IPS-15b (cell line): ENCODE data around the gene CRYBB3.
A peak's percentile ranks its signal among the peaks of the same experiment; 100 is the strongest.
"Not testable (repeated sequence)": the region's sequence is repeated elsewhere in the genome, so short reads cannot be mapped to it uniquely, and the experiment has no call there.

Experiments used
- H3K27me3 ChIP-seq: one replicate; pipeline ENCODE4 v1.6.1; 2013; ENCODE audit warnings: low read length; ENCODE audit not compliant: control insufficient read depth, insufficient read depth
- H3K36me3 ChIP-seq: one replicate; pipeline ENCODE4 v1.6.1; 2013; ENCODE audit warnings: low read length; ENCODE audit not compliant: control insufficient read depth, insufficient read depth
- H3K4me1 ChIP-seq: one replicate; pipeline ENCODE4 v1.6.1; 2013; ENCODE audit warnings: mild to moderate bottlenecking, low read length; ENCODE audit not compliant: control insufficient read depth, insufficient read depth
- H3K4me3 ChIP-seq: one replicate; pipeline ENCODE4 v1.5.1; 2013; ENCODE audit warnings: low read depth, low read length
- H3K9ac ChIP-seq: one replicate; pipeline ENCODE4 v1.6.1; 2013; ENCODE audit warnings: low read depth, mild to moderate bottlenecking, low read length
- H3K9me3 ChIP-seq: one replicate; pipeline ENCODE4 v1.6.1; 2013; ENCODE audit warnings: mild to moderate bottlenecking, low read length; ENCODE audit not compliant: control insufficient read depth, insufficient read depth

CRYBB3 gene

GRCh38 chr22:25177895-25178294 is 21.8 kb upstream of the CRYBB3 start:
- no peaks in the 10 kb centered on the region for H3K4me1 ChIP-seq
- H3K4me3 ChIP-seq = no peak overlapping the region
- H3K36me3 ChIP-seq = peaks cover 2% of the 10 kb centered on the region
- H3K27me3 ChIP-seq = no peaks in the 10 kb centered on the region
- H3K9me3 ChIP-seq = no peaks in the 10 kb centered on the region
- H3K9ac ChIP-seq = no peak overlapping the region

GRCh38 chr22:25178348-25178747 is 21.3 kb upstream of the CRYBB3 start:
- not testable (repeated sequence) for H3K4me1 ChIP-seq, H3K4me3 ChIP-seq, H3K9ac ChIP-seq, H3K27me3 ChIP-seq, H3K9me3 ChIP-seq, H3K36me3 ChIP-seq

- not testable (repeated sequence) for H3K27me3 ChIP-seq, H3K9ac ChIP-seq, H3K9me3 ChIP-seq, H3K36me3 ChIP-seq, H3K4me3 ChIP-seq, H3K4me1 ChIP-seq
These were observed 20.6 kb upstream of the CRYBB3 start for GRCh38 chr22:25178869-25179631.

- Histone ChIP-seq H3K9me3 (no peaks in the 10 kb centered on the region), H3K36me3 (peaks cover 2% of the 10 kb centered on the region), H3K4me1 (no peaks in the 10 kb centered on the region), H3K4me3 (no peak overlapping the region), H3K9ac (peak overlapping the region; percentile 5), H3K27me3 (no peaks in the 10 kb centered on the region)
These were observed 17.2 kb upstream of the CRYBB3 start for GRCh38 chr22:25182131-25183110.

GRCh38 chr22:25183949-25184619 is 15.6 kb upstream of the CRYBB3 start:
- Histone ChIP-seq H3K9me3 (no peaks in the 10 kb centered on the region), H3K27me3 (no peaks in the 10 kb centered on the region), H3K4me3 (no peak overlapping the region), H3K4me1 (no peaks in the 10 kb centered on the region), H3K36me3 (peaks cover 2% of the 10 kb centered on the region), H3K9ac (no peak overlapping the region)

- no peaks in the 10 kb centered on the region for H3K27me3 ChIP-seq
- H3K9me3 ChIP-seq = no peaks in the 10 kb centered on the region
- no peak overlapping the region for H3K4me3 ChIP-seq
- no peaks in the 10 kb centered on the region for H3K36me3 ChIP-seq
- no peaks in the 10 kb centered on the region for H3K4me1 ChIP-seq
- no peak overlapping the region for H3K9ac ChIP-seq
These were observed 13.5 kb upstream of the CRYBB3 start for GRCh38 chr22:25186140-25186539.

- Histone ChIP-seq H3K9ac (no peak overlapping the region), H3K27me3 (no peaks in the 10 kb centered on the region), H3K4me1 (no peaks in the 10 kb centered on the region), H3K9me3 (no peaks in the 10 kb centered on the region), H3K36me3 (peaks cover 2% of the 10 kb centered on the region), H3K4me3 (no peak overlapping the region)
These were observed 12.2 kb upstream of the CRYBB3 start for GRCh38 chr22:25187469-25187868.

GRCh38 chr22:25192406-25192805 is 7.3 kb upstream of the CRYBB3 start:
- no peak overlapping the region for H3K9ac ChIP-seq
- H3K4me1 ChIP-seq = no peaks in the 10 kb centered on the region
- peaks cover 4% of the 10 kb centered on the region for H3K36me3 ChIP-seq
- no peaks in the 10 kb centered on the region for H3K9me3 ChIP-seq
- no peak overlapping the region for H3K4me3 ChIP-seq
- no peaks in the 10 kb centered on the region for H3K27me3 ChIP-seq

- peaks cover 4% of the 10 kb centered on the region for H3K36me3 ChIP-seq
- H3K9me3 ChIP-seq = no peaks in the 10 kb centered on the region
- H3K4me1 ChIP-seq = no peaks in the 10 kb centered on the region
- H3K27me3 ChIP-seq = no peaks in the 10 kb centered on the region
- no peak overlapping the region for H3K9ac ChIP-seq
- no peak overlapping the region for H3K4me3 ChIP-seq
These were observed 6.5 kb upstream of the CRYBB3 start for GRCh38 chr22:25193130-25193529.

GRCh38 chr22:25193548-25193947 is 6.1 kb upstream of the CRYBB3 start:
- H3K4me1 ChIP-seq = no peaks in the 10 kb centered on the region
- no peaks in the 10 kb centered on the region for H3K9me3 ChIP-seq
- no peak overlapping the region for H3K9ac ChIP-seq
- peaks cover 4% of the 10 kb centered on the region for H3K36me3 ChIP-seq
- H3K27me3 ChIP-seq = no peaks in the 10 kb centered on the region
- H3K4me3 ChIP-seq = no peak overlapping the region

- Histone ChIP-seq H3K9me3 (no peaks in the 10 kb centered on the region), H3K4me1 (no peaks in the 10 kb centered on the region), H3K9ac (no peak overlapping the region), H3K27me3 (no peaks in the 10 kb centered on the region), H3K36me3 (peaks cover 4% of the 10 kb centered on the region), H3K4me3 (no peak overlapping the region)
These were observed 3.3 kb upstream of the CRYBB3 start for GRCh38 chr22:25196326-25196725.
